ENCODE data around the gene TMEM121B. TPM values are rescaled to one million over a fixed set of nuclear protein-coding genes. Genes with fewer than 3 reads are reported as not detected.

The TMEM121B gene
- total and polyA plus RNA-seq, 4 donors: 0.06 to 0.17 (median 0.10) TPM

DNA sequence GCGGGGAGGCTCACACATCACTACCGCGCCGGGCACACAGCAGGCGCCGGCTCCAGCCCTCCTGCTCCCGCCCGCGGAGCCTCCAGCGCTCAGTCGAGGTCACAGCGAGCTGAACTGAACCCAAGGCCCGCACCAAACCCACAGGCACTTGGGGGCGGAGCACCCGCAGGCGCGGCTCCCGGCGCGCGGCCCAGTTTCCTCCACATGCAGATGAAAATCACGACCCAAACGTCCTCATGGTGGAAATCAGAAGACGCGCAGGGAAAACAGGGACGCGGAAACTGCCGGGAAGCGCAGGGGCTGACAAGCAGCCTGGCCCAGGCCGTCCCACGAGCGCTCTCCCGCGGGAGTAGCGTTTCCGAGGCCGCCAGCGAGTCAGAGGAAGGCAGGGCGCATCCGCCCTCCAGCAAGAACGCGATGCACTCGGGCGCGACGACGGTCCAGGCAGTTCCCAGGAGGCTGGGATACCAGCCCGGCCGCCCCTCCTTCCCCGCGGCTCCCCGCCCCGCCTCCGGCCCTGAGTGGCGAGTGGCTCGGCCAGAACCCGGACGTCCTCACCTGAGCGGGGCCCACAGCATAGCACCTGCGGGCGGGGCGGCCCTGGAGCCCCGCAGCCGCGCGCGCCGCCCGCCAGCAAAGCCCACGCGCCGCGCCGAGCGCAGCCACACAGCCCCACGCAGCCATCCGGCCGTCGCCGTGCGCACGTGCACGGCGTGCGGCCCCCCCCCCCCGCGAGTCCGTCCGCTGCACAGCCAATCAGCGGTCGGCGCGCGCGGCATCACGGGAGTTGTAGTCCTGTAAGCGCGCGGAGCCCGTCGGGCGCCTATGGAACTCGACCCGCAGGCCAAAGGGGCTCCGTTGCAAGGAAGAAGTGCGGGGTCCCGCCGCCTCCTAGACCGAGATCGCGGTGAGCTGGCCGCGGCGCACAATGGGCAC lies 37.7 kb upstream of the TMEM121B start, which contains the start of gene HDHD5:
HDHD5 (minus strand) TSS at position 710 of the 936 bp plus-strand sequence; CDS start at position 684, 26 bp downstream.
- Histone ChIP-seq H3K36me3 (ENCODE audit: control insufficient read depth in 4 of 4, insufficient read depth in 3 of 4, low read depth in 1 of 4, low read length in 3 of 4) (no peaks in the 10 kb centered on the region), H3K4me3 (ENCODE audit: low read depth in 1 of 3, low read length in 3 of 3) (peak within 1 kb of the TSS; percentile 78 to 87 (median 81)), H3K27me3 (ENCODE audit: control insufficient read depth in 4 of 4, insufficient read depth in 4 of 4, low read length in 3 of 4) (no peaks in the 10 kb centered on the region), H3K9ac (ENCODE audit: low read depth in 1 of 2, low read length in 2 of 2) (peak within 1 kb of the TSS; percentile 71 to 72), H3K4me1 (ENCODE audit: control insufficient read depth in 4 of 4, insufficient read depth in 4 of 4, low read length in 3 of 4) (peaks cover 9 to 48% (median 30%) of the 10 kb centered on the region in 4 donors), H3K9me3 (ENCODE audit: control insufficient read depth in 4 of 4, low read length in 3 of 4) (no peaks in the 10 kb centered on the region), H3K27ac (ENCODE audit: low read depth in 1 of 2, low read length in 2 of 2) (peak within 1 kb of the TSS; percentile 97 to 99)
- under 1% methylated on average over 114 of the region's 114 CpGs for WGBS
- TF ChIP-seq RXRA (IDR thresholded peaks at IDR 0.05) (peak; percentile 16 to 25), HNF4G (IDR thresholded peaks at IDR 0.05) (no peak), HNF4A (conservative IDR thresholded peaks at IDR 0.05) (peak; percentile 7 to 16), SP1 (IDR thresholded peaks at IDR 0.05) (peak; percentile 43), FOXA2 (IDR thresholded peaks at IDR 0.05) (no peak), CTCF (IDR thresholded peaks at IDR 0.05; ENCODE audit: low read depth, low read length, missing input control) (no peak), MAX (IDR thresholded peaks at IDR 0.05) (no peak), FOXA1 (IDR thresholded peaks at IDR 0.05) (no peak), REST (IDR thresholded peaks at IDR 0.05) (peak; percentile 71), YY1 (IDR thresholded peaks at IDR 0.05) (peak; percentile 18), NR2F2 (IDR thresholded peaks at IDR 0.05) (no peak), RAD21 (IDR thresholded peaks at IDR 0.05) (peak; percentile 6 to 9), TAF1 (conservative IDR thresholded peaks at IDR 0.05) (no peak), EGR1 (IDR thresholded peaks at IDR 0.05; ENCODE audit: low read depth in 2 of 2) (peak in 1 of 2 donors; percentile 9)
- TF ChIP-seq, protein P1, sequence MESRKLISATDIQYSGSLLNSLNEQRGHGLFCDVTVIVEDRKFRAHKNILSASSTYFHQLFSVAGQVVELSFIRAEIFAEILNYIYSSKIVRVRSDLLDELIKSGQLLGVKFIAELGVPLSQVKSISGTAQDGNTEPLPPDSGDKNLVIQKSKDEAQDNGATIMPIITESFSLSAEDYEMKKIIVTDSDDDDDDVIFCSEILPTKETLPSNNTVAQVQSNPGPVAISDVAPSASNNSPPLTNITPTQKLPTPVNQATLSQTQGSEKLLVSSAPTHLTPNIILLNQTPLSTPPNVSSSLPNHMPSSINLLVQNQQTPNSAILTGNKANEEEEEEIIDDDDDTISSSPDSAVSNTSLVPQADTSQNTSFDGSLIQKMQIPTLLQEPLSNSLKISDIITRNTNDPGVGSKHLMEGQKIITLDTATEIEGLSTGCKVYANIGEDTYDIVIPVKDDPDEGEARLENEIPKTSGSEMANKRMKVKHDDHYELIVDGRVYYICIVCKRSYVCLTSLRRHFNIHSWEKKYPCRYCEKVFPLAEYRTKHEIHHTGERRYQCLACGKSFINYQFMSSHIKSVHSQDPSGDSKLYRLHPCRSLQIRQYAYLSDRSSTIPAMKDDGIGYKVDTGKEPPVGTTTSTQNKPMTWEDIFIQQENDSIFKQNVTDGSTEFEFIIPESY (IDR thresholded peaks at IDR 0.05): no peak
- TF ChIP-seq, protein P2, sequence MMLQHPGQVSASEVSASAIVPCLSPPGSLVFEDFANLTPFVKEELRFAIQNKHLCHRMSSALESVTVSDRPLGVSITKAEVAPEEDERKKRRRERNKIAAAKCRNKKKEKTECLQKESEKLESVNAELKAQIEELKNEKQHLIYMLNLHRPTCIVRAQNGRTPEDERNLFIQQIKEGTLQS (IDR thresholded peaks at IDR 0.05): no peak
- DNase-seq (ENCODE audit: low spot score): peak; percentile 88

Data from liver (tissue), 9 donors.